Measurements from ENCODE around the gene C9orf72.

The C9orf72 gene

DNA sequence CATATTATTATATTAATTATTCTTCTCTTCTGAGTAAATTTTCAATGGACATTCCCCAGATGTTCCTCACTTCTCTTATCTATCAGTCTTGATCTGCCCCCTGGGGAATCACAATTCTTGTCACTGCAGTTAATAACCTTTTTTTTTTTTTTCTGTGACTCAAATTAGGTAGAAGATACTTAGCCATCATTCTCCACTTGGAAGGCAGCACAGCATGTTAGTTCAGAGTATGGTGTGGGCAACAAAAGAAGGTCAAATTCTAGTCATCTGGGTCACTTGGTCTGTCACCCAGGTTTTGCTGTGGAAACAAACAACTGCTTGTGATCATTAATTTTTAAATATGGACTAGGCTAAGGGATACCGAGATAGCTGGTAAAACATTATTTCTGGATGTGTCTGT lies 35.5 kb downstream of the C9orf72 start:
- DNase-seq = no peak

DNA sequence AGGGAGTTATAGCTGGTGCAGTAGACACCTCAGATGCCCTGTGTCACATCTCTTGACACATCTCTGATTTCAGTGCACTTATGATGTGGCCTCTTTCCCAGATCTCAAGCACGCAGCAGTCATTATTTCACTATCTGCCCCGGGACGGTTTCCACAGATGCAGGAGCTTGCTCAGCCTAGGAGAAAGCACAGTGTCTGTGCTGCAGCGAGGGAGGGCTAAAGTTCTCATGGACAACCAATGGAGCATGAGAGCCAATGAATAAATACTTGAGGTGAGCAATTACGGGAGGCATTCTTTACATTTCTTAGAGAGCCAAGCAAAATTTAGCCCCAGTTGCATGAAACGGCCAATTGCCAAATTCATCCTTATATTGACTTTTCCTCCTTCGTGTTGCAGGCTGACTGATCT lies 36.2 kb downstream of the C9orf72 start:
- no peak for DNase-seq

DNA sequence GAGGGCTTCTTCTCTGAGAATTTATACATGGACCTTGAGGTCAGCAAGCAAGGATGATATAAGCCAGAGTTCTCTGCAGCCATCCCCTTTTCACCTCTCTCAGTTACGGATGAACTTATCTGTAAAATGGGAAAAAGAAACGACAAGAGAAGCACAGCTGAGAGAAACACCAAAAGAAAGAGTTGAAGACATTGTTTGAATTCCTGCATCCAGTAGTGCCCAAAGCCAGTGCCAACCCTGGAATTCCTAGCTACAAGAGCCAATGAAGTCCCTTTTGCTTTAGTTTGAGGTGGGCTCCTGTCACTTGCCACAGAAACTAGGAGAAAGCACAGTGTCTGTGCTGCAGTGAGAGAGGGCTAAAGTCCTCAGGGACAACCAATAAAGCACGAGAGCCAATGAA lies 37.1 kb downstream of the C9orf72 start:
- DNase-seq = no peak

DNA sequence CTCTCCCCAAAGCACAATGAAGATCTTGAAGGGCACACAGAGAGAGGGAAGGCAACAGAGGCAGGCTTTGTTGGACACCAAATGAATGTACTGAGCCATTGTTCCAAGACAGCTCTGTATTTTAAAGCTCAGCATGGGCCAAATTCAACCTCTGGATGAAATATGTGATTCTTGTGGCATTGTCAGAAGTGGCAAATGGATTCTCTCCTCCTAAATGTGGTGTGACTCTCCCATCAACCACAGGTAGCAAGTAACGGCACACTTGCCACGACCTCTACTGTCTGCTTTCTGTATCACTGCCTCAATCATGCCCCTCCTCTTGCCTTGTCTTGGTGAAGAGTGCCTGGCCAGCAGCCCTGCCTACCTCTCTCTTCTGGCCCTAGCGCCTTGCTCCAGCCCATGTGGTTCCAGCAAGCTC lies 37.6 kb downstream of the C9orf72 start:
- no peak for DNase-seq

DNA sequence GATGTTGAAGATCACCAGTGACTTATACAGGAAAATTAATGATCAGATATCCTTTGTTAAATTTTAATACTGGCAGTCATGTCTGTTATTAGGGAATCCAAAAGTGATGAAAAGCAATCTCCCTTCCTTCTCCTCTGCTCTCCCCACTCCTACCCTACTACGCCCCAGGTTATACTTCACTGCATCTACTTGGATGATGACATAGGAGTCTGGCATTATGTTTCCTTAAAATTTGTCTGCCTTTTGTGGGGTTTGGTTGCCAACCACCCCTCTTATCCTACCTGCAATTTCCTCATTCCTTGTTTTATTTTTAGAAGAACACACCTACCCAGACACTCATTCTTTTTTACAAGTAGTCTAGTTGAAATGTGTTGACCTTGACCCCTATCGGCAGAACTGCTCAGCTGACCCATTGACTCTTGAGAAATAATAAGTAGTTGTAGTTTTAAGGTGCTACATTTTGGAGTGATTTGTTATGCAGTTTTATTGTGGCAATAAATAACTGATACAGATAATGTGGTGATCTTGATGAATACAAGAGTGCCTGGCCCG lies 38.5 kb downstream of the C9orf72 start:
- no peak for DNase-seq

DNA sequence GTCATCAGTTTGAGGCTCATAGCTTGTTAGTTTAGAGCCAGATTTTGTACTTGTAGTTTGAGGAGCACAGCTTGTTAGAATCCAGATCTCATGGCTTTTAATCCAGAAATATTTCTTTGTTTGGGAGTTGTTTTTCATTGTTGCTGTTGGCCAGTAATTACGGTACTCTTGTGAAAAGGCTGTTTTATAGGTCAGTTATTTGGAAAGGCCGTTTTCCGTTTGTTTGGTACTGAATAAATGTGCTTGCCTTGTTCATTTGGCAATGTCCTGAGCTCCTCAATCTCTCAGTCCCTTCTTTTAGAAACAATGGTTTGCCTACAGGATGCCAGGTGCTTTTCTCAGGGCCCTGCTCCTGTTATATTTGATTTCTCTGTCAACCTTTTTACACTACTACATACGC lies 39.1 kb downstream of the C9orf72 start:
- no peak for DNase-seq

DNA sequence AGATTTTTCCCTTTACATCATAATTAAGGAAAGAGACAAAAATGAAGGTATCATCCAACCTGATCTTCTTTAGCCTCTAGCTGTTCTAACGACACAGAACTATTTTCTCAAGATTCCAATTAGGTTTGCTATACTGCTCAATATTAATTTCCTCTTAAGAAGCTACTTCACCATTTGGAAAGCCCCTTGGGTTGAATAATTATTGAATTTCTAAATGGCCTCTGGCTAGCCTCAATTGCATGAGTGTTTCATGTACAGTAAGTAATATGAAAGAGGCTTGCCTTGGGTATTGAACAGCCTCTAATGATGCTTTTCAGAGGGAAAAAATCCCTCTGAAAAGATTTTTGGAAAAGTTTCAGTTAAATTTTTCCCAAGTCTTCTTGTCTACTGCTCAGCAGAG lies 40.0 kb downstream of the C9orf72 start:
- DNase-seq = no peak

DNA sequence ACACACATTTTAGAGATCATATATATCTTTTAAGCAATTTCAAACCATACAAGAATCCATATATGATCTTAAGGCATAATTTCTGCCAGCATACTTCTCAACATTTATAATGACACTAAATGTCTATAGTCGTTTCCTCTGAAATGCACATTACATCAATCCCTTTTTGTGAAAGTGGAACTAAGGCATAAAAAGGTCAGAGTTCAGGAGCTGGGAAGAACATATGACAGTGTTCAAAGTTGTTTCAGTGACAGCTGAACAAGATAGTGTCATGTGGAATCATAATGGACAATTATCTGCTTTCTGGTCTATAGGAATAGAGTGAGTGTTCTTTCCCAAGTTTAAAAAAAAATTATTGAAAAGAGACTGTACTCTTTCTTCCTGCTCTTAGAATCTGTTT lies 41.2 kb downstream of the C9orf72 start:
- DNase-seq = no peak

DNA sequence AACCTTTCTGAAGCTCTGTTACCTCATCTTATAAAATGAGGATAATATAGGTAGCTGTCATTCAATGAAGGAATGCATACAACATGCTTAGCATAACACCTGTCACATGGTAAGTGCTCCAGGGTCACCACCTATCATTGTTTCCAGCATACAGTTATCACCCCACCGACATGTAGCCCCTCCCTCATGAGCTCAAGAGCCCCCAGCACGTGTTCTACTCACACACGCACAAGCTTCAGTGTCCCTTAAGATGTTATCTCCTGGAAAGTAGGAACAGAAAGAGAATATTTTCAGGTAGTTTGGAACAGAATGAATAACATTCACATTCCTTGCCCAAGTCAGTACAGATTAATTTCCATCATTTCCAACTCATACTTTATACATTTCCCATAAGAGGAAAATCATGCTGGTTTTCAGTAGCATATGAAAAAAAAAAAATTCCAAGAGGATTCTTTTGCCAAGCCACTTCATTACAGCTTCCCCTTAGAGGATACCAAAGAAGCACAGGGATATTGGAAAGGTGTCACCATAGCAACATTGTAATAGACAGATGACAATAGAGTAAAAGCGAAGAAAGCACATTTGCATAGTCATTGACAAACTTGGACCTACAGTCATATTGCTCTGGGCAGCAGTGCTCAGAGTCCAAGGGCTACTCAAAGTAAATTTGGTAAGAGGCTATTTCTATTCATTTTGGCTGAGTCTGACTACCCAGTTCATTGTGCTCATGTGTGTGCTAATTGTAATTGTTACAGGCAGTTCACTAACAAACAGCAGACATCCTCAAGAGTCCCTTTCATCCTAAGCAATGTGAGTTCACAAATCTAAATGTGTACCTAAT lies 42.1 kb downstream of the C9orf72 start:
- no peak for DNase-seq

DNA sequence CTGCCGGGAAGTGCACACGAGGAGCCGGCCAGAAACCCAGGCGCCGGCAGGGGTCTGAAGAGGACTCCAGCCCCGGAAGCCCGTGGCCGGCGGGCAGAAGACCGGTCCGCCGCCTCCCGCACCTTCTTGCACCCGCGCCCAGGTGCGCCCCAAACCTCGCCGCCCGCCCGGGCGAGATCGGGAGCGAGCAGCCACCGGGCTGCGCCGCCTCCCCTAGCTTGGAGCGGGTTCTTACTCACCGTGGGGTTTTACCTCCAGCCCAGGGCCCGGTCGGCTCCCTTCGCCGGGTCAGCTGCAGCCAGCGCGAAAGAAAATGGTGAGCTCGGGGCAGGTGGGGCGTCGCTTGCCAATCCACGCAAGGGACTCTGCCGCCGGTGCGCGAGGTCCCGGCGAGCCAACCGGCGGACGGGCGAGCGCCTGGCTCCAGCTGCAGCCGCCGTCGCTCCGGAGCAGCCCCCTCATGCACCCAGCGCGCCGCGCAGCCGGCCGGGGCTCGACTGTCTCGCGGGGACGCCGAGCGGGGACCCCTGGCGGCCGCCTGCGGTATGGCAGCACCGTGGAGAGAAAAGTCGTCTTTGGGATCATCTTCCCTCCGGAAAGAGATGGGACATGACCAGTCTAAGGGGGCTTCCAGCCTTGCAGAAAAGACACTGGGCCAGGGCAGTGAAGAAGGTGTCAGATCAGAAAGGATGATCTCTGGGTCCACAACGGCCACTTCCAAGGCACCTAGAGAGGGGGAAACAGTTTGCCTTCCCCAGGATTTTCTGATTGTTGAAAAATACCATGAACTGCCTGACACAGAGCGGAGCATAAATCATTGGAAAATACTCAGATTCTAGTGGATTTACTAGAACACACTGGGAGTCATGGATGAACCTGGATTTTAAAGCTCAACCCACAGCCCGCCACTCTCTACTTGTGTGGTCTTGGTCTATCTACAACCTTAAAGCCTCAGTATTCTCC lies 43.7 kb downstream of the C9orf72 start, which contains the start of gene MOB3B:
Gene MOB3B (minus strand): TSS at position 499 of the 963 bp plus-strand sequence. CDS start 74,264 bp downstream, outside the sequence.
- DNase-seq = peak; percentile 41

DNA sequence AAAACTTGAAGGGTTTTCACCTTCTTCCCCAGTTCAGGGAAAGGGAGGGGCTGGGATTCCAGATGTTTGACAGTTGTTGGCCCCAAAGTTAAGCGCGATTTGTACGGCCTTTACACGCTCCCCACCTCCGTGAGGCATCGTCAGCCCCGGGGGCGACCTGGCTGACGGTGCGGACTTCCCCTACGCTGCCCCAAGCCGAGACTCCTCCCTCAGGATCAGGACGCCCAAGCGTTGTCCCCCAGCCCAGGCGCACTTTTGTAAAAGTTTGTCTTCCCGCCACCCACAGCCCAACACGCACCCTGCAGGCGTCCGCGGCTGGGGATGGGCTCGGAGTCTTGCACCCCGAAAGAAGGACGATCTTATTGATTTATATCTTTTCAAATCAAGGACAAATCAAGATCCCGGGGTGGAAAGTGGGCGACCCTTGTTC lies 44.4 kb downstream of the C9orf72 start:
- no peak for DNase-seq

DNA sequence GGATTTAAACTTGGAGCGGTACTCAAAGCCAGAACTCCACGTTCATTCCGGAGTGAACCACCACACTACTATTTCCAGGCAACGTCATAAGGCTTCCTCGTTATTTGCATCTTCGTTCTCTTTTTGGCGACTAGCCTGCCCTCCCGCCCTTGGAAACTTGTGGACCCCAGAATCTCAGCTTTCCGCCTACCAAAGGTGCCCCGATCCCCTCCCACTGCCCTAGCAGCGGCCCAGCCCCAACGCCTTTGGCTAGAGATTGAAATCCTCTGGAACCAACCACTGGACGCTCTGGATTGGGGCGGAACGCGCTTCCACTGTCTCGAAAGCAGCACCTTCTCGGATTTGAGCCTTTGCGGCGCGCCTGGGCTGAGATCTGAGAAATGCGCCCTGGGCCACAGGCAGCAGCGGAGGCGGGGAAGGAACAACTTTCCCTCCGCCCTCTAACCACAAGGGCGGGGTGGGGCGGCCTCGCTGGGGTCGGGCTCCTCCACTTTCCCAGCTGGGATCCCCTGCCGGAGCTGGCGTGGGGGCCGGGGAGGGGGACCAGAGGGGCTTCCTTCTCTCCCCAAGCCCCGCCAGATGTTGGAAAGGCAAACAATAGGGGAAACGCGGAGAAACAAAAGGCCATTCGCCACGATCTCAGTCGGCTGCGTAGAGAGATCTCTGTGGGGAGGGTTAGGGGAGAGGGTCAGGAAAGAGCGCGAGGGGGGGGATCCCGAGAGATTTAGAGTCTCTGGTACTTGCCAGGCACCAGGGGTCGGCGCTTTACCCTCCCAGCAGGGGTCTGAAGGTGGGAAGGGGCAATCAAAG lies 45.0 kb downstream of the C9orf72 start:
- DNase-seq = no peak

DNA sequence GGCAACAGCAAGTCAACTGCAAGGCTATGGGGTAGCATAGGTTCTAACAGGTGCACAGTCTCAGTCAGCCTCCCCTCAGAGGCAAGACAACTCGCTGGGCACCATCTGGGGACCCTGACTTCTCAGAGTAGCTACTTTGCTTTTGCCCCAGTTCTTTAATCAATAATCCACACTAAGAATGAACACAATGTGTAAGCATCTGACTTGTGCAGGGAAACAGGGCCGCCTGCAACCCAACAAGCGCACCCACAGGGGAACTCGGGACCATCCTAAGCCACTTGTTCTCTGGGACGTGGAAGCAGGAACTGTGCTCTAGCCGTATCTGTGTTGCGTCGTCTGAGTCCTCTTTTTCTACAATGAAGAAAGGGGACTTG lies 45.6 kb downstream of the C9orf72 start:
- no peak for DNase-seq

DNA sequence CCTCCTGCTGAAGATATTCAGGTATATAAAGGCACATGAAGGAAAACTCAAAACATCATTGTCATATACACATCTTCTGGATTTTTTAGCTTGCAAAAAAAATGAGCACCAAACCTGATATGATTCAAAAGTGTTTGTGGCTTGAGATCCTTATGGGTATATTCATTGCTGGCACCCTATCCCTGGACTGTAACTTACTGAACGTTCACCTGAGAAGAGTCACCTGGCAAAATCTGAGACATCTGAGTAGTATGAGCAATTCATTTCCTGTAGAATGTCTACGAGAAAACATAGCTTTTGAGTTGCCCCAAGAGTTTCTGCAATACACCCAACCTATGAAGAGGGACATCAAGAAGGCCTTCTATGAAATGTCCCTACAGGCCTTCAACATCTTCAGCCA lies 49.0 kb downstream of the C9orf72 start, which contains the start of gene IFNK:
Gene IFNK (plus strand): TSS at position 55 of the 400 bp plus-strand sequence. CDS start 47 bp downstream, at position 102.
- DNase-seq = no peak

DNA sequence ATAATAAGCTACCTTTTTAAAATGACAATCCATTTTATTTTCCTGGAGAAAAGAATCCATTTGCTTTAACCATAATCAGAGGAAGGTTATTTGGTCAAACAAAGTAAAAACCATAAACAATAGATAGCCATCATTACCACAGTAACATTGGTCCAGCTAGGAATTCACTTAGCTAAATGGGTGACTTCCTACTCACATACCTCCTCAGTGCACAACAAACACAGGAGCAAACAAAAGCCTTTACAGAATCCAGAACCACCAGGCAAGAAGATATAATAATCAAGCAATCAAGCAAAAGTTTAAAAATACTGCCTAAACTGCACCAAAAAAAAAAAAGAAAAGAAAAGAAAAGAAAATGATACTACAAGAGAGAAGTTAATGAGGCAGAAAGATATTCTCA lies 50.1 kb downstream of the C9orf72 start:
- no peak for DNase-seq

DNA sequence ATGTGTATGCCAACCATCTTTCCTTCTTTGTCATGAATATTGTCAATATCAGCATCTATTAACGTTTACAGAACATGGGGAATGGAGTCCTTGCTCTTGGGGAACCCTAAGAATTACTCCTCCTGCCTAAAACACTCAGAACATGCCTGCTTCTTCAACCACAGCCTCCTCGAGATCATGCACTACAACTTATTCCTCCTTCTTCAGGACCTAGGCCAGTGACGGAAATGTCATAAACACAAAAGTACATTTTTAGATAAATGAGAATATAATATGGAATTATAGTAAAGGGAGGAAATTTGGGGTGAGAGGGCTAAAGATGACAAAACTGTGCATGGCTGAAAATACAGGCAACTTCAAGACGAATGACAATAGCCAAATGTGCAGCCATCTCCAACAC lies 52.3 kb downstream of the C9orf72 start:
- no peak for DNase-seq

DNA sequence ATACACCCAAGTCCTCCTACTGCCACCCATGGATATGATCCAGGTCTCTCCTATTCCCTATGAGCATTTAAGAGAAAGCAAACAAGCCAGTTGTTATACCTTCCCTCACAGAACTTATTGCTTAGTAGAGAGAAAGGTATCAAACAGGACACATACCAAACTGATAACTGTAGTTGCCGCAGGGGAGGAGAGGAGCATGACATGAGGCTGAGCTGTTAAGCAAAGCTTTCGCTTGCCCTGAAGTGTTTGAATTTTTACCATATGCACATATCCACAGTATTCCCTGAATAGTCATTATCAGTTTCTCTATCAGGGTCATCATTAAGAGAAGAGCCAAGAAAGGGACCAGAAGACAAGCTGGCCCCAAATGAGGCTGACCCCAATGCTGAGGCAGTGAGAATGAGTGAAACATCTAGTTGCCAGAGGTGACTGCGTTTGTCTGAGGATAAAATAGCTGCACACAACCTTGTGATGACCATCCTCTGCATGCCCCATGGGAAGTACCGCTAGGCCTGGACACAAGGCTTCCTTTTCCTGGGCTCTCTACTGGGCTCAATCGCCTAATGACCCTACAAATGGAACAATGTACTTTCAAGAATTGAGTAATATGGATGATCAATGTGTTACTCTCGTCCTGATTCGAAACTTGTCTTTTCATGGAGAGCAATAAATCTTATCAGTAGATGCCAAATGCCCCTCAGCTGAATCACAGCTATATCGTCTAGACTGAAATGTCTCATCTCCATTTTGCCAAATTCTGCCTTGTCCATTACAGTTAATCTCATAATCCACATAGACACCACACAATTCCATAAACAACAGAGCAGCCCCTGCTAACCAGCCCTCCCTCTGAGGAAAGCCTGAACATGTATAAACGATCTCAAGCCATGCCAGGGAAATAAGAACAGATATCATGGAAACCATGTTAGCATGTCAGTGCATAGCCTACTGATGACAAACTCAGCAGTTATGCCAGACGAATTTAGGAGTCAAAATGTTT lies 53.5 kb downstream of the C9orf72 start:
- no peak for DNase-seq

DNA sequence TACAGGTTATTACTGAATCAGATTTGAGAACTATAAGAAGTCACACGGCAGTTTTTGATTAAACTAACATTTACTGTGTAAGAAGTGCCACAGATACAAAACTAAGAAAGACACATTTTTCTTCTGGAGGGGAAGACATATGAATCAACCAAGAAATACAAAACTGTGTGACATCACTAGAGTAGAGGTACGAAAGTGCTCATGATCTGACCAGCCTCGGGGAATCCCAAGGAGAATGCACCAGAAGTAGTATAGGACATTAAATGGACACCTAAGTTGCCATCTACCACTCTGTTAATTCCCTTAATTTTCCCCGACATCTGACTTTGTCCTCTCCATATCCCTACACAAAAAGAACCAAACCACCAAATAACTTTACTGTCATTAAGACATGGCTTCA lies 54.5 kb downstream of the C9orf72 start:
- no peak for DNase-seq

DNA sequence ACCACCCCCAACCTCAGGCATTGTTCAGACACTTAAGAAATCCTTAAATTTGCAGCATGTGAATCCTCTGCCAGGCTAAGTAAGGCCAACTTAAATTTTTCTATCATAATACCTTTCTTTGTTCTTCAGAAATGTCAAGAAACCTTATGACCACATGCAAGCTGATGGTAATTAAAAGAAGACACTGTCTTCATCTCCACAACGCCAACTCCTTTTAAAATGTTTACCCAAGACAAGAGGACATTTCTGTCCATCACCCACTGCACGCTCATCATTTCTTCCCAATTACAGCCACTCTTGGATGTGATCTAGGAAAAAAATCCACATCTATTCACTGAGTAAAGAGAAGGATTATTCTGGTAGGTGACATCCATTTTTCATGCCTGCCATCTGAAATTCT lies 55.3 kb downstream of the C9orf72 start:
- no peak for DNase-seq

DNA sequence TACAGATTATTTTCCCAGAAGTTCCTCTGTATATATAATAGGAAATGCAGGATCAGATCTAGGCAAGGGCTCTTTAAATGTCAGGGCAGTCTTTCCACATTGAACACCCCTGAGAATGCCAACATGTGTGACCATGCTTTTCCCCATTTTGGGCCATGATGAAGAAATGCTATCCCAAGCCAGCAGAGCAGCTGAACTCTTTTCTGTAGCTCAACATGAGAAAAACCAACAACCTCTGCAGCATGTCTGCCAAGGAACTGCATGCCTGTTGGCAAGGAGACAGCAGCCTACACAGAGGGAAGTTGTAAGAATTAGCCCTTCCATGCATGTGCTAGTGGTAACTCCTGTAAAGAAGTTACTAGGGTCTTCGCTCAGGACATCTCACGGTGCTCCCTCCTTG lies 58.7 kb downstream of the C9orf72 start:
- no peak for DNase-seq

DNA sequence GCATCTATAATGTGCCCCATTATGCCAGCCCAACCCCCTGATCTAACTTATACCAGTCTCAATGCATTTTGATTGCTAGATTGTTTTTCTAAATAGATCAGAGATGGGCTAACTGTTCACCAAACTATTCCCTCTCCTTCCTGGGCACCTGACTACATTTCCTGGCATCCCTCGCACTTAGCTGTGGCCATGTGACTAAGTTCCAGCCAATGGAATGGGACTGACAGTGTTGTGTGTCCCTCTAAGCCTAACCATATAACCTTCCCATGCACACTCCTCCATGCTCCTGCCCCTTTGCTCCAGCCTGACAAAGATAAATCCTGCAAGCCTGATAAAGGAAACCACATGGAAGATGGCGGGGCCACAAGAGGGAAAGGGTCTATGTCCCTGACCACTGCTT lies 61.5 kb downstream of the C9orf72 start:
- no peak for DNase-seq
